Ecto neural progenitor cell (in vitro differentiated cells): Measurements from ENCODE around the gene HS6ST3.

Experiments
- DNase-seq: peaks from one replicate; pipeline ENCODE4 v3.0.0-alpha.2; 2018; ENCODE audit warnings: low spot score

HS6ST3 gene

GRCh38 chr13:96652506-96652905, 562.6 kb downstream of the HS6ST3 start:
- DNase-seq, result no peak

GRCh38 chr13:96661612-96662011, 571.7 kb downstream of the HS6ST3 start:
- no peak for DNase-seq

- no peak for DNase-seq
These were observed 572.1 kb downstream of the HS6ST3 start for GRCh38 chr13:96662036-96662435.

GRCh38 chr13:96667294-96668018, 577.5 kb downstream of the HS6ST3 start:
- DNase-seq, result no peak

GRCh38 chr13:96671073-96671472, 581.2 kb downstream of the HS6ST3 start:
- no peak for DNase-seq

GRCh38 chr13:96672016-96672415, 582.1 kb downstream of the HS6ST3 start:
- DNase-seq, result no peak

- no peak for DNase-seq
These were observed 583.9 kb downstream of the HS6ST3 start for GRCh38 chr13:96673825-96674224.

GRCh38 chr13:96677029-96677428, 587.1 kb downstream of the HS6ST3 start:
- DNase-seq, result no peak

- DNase-seq, result no peak
These were observed 588.9 kb downstream of the HS6ST3 start for GRCh38 chr13:96678801-96679200.

- DNase-seq, result no peak
These were observed 591.0 kb downstream of the HS6ST3 start for GRCh38 chr13:96680898-96681297.

- no peak for DNase-seq
These were observed 591.9 kb downstream of the HS6ST3 start for GRCh38 chr13:96681766-96682165.

- no peak for DNase-seq
These were observed 594.6 kb downstream of the HS6ST3 start for GRCh38 chr13:96684469-96684868.

- DNase-seq, result no peak
These were observed 595.0 kb downstream of the HS6ST3 start for GRCh38 chr13:96684907-96685306.

GRCh38 chr13:96686286-96686685, 596.4 kb downstream of the HS6ST3 start:
- DNase-seq, result no peak

GRCh38 chr13:96687191-96687590, 597.3 kb downstream of the HS6ST3 start:
- no peak for DNase-seq

GRCh38 chr13:96690998-96691397, 601.1 kb downstream of the HS6ST3 start:
- DNase-seq, result no peak

GRCh38 chr13:96696389-96696900, 606.5 kb downstream of the HS6ST3 start:
- DNase-seq, result no peak

GRCh38 chr13:96700657-96701056, 610.8 kb downstream of the HS6ST3 start:
- DNase-seq, result no peak

GRCh38 chr13:96707146-96707545, 617.2 kb downstream of the HS6ST3 start:
- DNase-seq, result no peak

- DNase-seq, result no peak
These were observed 620.4 kb downstream of the HS6ST3 start for GRCh38 chr13:96710166-96710862.

GRCh38 chr13:96720446-96720845, 630.5 kb downstream of the HS6ST3 start:
- no peak for DNase-seq

GRCh38 chr13:96726651-96727050, 636.7 kb downstream of the HS6ST3 start:
- no peak for DNase-seq

GRCh38 chr13:96728463-96728862, 638.6 kb downstream of the HS6ST3 start:
- DNase-seq, result no peak

- DNase-seq, result no peak
These were observed 640.8 kb downstream of the HS6ST3 start for GRCh38 chr13:96730676-96731075.
